PC-9 (cell line): ENCODE results near the gene AMBRA1.
"Not testable (repeated sequence)": the region's sequence is repeated elsewhere in the genome, so short reads cannot be mapped to it uniquely, and the experiment has no call there.

Experiments used
- EZH2 ChIP-seq: fragments of 200-600 bp; sonication (generic); IDR thresholded peaks from 2 replicates; pipeline ENCODE4 v1.8.0; 2017; ENCODE audit warnings: antibody characterized with exemption, low read depth
- TF ChIP-seq, protein P1 (sequence below): fragments of 200-600 bp; sonication (generic); conservative IDR thresholded peaks from 2 replicates; pipeline ENCODE4 v1.6.1; 2017; ENCODE audit warnings: mixed run types, antibody characterized with exemption, mild to moderate bottlenecking, moderate library complexity

DNA sequence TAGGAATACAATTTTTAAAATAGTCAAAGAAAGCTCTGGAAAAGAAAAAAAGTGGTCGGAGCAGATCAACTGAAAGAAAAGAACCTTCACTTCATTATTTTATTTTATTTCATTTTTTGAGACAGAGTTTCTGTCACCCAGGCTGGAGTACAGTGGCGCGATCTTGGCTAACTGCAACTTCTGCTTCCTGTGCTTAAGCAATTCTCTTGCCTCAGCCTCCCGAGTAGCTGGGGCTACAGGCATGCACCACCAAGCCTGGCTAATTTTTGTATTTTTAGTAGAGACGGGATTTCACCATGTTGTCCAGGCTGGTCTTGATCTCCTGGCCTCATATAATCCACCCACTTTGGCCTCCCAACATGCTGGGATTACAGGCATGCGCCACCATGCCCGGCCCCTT, 74.9 kb downstream of the AMBRA1 start:
- TF ChIP-seq, protein P1, sequence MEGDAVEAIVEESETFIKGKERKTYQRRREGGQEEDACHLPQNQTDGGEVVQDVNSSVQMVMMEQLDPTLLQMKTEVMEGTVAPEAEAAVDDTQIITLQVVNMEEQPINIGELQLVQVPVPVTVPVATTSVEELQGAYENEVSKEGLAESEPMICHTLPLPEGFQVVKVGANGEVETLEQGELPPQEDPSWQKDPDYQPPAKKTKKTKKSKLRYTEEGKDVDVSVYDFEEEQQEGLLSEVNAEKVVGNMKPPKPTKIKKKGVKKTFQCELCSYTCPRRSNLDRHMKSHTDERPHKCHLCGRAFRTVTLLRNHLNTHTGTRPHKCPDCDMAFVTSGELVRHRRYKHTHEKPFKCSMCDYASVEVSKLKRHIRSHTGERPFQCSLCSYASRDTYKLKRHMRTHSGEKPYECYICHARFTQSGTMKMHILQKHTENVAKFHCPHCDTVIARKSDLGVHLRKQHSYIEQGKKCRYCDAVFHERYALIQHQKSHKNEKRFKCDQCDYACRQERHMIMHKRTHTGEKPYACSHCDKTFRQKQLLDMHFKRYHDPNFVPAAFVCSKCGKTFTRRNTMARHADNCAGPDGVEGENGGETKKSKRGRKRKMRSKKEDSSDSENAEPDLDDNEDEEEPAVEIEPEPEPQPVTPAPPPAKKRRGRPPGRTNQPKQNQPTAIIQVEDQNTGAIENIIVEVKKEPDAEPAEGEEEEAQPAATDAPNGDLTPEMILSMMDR, result not testable (repeated sequence)
- not testable (repeated sequence) for TF ChIP-seq EZH2
